HS-27A (cell line): ENCODE data around the gene SSH2.
"Not testable (repeated sequence)": the region's sequence is repeated elsewhere in the genome, so short reads cannot be mapped to it uniquely, and the experiment has no call there.

ENCODE experiments used
- DNase-seq: peaks from one replicate; pipeline ENCODE4 v3.0.0-alpha.2; 2012; ENCODE audit warnings: low read depth, missing footprints

The SSH2 gene

DNA sequence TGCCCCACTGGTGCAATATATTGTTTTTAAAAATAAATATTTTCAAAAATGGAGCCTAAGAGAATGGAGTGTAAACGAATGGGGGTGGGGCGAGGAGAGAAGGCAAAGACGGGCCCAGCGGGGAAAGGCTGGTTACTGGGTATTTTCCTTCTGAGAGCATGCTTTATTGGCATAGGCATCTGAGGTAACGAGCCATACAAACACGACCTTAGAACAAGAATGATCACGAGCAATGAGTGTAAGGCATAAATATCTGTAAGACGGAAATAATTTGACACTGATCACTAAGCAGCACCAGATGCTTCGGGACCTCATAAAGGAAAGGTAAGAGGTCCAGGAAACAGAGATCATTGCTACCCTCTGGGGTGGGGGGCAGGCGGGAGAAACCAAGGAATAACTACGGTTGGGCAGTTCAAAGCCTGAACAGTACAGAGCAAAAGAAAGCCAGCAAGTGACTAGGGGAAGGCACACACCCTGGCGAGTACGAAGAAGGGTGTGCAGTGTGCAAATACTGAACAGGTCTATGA, 959 bp downstream of the SSH2 start:
- no peak for DNase-seq

DNA sequence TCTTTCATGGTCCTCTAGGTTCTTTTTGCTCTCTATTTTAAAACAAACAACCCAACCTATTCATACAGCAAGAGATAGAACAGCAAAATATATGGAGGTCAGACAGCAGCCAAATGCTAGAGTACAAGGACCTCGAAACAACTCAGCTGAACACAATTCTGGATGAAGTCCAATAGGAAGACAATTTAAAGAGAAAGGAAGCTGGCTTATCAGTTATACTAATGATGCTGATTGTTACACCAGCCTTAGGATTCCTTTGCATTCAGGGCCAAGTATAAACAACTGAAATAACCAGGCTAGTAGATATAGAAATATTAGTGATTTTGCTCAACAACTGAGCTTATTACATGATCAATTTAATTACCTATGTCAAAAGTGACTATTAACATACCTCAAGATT, 2.5 kb downstream of the SSH2 start:
- no peak for DNase-seq

DNA sequence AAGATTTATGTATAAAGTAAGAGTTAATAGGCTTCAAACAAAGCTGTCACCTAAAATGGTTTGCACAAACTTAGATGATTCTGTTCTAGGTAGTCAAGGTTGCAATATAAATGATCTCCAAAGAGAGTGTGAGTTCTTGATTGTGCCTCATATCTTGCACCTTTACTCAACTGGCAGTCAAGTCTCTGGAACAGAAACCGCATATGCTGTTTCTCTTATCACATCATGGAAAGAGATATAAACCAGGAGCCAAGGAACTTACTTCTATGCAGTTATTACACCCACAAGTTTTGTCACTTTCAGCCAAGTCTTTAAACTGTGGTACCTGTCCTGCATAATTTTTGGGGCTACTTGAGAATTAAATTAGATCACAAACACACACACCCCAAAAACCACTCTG, 5.2 kb downstream of the SSH2 start:
- no peak for DNase-seq

DNA sequence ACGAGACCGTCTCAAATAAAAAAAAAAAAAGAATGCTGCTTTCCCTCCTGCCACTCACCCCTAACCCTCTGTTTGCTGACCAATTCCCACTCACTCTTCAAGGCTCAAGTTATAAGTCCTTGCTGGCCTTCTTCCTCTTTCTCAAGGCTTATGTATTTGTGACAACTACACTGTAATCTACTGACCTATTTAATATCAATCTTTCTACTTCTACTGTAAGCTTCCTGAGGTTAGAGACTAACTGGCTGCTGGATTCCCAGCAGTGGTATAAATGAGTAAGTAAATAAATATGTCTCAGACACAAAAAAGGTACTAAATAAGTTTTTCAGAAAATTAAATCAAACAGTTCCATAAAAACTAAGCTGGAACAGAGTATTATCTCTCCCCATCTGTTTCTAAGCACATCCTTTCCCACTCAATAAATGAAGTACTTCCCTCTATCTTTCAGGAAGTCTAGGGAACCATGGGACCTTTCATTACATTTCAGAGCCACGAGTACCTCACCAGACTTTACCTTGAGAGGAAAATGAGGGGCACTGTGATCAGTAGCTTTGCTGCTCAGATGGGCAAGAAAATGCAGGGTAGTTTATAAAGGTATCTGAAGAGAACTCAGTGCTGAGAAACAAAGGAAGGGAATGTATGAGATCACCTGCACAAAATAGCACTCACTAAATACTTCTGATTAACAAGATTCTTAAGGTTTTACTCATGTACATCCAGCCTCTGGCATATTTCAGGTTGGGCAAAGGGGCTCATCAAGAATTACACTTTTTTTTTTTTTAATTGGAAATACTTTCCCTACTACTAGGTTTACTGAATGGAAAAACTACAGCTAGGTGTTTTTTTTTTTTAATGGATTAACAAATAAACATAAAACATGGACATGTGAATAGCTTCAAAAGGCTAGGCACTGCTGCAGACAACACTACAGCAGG, 10.8 kb downstream of the SSH2 start:
- no peak for DNase-seq

DNA sequence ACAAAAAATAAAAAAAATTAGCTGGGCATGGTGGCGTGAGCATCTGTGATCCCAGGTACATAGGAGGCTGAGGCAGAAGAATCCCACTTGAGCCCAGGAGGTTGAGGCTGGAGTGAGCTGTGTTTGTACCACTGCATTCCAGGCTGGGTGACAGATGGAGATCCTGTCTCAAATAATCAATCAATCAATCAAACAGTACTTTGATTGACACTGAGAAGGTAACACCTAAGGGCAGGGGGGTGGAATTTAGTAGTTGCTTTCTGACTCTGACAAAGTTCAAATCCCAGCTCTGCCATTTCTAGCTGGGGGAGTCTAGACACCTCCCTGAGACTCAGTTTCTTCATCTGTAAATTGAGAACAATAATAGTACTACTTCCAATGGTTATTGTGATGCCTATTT, 12.0 kb downstream of the SSH2 start:
- DNase-seq: no peak

DNA sequence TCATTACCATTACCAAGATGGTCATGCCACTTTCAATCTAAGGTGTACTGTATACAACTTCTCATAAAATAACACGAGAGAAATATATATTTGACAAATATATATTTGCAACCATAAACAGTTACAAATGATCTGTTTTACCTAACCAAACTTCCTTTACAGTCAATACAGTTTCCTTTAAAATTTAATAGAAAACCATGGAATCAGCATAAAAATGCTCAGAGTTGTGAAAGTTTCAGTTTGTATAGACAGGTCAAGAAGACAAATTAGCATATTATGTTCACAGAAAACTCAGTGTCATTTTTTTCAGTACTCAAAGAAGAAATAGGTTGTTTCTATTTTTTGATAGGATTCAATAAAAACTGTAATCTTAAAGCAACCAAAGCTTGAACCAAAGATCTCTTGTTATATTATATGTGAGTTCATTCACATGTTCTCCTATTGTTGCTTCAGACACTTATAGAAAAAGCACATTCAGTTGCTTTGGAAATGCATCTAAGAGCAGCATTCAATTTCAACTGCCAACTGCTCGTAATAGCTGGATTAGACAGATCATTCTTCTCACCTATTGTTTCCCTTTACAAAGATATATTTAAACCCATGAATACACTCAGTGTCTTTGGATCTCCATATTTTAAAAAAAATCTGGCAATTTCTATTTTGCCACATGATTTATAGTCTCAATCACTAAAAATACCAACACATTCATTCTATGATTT, 15.1 kb downstream of the SSH2 start:
- no peak for DNase-seq

DNA sequence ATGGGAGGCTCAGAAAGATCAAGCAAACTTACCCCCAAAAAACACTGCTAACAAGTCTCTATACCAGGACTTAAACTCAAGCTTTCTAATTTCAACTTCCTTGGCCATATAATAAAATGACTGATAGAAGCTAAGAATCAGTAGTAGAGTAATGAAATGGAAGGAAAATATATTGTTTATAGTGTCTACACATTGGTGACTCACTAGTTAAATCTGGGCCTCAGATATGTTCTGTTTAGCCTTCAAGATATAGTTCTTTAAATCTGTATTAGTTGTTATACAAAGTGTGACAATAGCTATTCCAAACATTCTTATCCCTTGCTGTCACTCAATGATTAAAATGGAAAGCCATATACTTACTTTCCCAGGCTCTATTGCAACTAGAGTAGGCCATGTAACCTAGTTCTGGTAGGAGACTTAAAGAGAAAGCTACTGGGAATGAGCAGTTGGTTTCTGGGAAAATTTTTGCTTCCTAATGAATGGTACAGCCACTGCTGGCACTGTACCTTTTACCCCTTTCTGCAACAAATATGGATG, 18.3 kb downstream of the SSH2 start:
- DNase-seq: no peak

DNA sequence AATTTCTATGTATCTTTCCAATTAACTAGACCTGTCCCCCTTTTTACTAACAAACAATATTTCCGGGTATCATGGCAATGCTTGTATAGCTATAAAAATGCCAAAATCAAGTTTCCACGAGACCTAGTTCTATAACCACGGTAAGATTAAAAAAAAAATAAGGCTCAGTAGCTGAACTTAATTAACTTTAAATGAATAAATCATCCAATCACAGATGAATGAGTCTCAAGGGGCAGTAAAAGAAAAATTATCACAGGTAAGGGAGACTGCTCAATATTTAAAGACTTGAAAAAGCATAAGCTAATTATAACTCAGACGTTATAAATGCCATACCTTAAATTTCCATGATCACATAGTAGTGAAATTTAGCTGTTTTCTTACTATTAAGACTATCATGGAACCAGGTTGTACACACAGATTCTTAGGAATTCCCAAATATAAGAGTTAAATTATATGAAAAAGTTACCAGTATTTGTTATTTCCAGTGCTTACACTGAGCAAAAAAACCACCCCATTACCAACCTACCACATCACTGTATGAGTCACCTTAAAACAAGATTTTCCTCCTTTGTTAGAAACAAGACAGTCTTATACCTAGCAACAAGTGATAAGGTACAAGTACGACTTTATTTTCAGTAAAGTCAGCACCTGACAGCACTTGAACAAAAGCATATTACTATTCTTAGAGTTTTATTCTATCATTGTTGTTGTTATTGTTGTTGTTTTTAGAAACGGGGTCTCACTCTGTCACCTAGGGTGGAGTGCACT, 20.6 kb downstream of the SSH2 start:
- DNase-seq: no peak

DNA sequence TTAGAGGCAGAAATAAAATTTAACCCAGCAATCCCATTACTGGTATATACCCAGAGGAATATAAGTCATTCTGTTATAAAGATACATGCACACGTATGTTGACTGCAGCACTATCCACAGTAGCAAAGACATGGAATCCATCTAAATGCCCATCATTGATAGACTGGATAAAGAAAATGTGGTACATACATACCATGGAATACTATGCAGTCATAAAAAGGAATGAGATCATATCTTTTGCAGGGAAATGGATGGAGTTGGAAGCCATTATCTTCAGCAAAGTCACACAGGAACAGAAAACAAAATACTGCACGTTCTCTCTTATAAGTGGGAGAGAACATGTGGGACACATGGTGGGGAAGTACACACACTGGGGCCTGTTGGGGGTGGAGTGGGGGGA, 23.1 kb downstream of the SSH2 start:
- no peak for DNase-seq

DNA sequence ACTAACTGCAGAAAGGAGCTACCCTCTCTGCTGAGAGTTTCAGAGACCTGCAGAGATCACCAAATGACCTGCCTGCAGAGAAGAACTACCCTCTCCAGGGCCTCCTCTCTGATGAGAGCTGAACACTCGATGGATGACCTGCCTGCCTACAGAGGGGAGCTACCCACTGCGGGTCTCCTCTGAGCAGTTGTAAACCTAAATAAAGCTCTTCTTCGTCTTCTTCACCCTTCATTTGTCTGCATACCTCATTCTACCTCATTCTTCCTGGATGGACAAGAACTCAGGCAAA, 24.2 kb downstream of the SSH2 start:
- no peak for DNase-seq

DNA sequence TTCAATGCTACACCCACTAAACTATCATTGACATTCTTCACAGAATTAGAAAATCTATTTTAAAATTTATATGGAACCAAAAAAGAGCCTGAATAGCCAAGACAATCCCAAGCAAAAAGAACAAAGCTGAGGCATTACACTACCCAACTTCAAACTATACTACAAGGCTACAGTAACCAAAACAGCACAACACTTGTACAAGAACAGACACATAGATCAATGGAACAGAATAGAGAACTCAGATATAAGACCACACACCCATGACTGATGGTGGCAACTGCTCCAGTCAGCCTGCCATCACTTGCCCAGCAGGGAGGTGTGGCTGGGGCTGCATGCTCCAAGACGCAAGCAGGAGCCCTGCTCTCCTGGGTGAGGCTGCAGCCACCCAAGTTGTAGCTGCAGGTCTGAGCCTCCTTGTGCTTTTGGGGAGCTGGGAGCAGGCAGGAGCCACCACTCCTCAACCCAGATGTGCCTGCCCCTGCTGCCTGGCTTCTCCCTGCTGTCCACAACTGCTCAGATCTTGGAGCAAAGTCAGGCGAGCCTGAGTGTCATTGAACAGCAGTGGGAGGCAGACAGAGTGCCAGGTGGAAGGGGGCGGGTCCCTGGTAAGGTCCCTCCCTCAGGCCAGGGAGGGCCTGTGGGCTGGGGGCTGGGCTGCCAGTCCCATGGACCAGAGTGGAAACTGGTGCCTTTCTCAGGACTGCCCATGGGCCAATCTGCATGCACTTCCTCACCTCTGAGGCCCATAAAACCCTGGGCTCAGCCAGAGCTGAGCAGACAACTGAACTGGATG, 24.7 kb downstream of the SSH2 start:
- no peak for DNase-seq

DNA sequence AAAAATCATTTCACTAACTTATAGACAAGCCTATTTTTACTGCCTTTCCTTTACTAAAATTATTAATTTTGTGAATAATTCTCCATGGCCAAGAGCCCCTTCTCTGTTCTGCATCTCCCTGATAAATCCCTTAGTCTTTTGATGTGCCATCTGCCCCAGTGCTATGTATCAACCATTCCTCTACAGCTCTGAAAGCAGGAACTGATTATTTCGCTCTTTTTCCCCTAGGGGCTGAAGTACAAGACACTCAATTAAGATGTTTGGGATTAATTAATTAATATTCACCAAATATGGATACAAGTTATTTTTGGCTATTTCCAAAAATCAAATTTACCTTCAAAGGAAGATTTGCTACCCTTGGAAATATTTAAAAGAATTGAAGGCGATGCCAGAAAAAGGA, 26.6 kb downstream of the SSH2 start:
- DNase-seq: no peak

DNA sequence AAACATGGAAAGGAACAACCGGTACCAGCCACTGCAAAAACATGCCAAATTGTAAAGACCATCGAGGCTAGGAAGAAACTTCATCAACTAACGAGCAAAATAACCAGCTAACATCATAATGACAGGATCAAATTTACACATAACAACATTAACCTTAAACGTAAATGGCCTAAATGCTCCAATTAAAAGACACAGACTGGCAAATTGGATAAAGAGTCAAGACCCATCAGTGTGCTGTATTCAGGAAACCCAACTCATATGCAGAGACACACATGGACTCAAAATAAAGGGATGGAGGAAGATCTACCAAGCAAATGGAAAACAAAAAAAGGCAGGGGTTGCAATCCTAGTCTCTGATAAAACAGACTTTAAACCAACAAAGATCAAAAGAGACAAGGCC, 32.9 kb downstream of the SSH2 start:
- not testable (repeated sequence) for DNase-seq

DNA sequence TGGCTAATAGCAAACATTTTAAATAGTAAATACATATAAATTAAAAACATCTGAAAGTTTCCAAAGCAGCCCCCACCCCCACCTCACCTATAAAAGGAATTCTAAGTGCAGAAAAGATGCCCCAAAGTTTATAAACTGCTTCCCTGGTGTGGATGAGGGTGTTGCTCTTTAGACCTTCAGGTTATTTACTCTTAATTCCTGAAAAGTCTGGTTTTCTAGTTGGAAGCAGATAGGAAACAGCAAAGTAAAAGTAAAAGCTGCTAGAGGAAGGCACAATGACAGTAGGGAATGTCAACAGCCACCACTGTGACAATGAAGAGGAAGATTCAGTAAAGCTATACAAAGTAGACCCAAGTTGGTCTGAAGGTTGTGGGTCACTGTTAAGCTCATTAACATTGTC, 37.8 kb downstream of the SSH2 start:
- no peak for DNase-seq

DNA sequence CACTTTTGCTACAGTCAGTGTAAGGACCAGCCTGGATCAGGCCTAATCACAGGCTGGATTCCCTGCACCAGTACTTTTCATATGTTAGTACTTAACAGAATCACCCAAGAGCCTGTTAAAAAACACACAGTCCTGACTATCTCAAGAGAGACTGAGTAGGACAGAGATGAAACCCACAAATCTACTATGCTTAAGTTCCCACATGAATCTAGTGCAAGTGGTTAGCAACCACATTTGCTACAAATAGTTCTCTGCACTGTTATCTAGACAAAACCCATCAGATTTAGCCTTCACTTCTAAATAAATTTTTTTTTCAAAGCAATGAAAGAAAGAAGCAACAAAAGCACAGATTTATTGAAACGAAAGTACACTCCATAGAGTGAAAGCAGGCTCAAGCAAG, 38.9 kb downstream of the SSH2 start:
- no peak for DNase-seq

DNA sequence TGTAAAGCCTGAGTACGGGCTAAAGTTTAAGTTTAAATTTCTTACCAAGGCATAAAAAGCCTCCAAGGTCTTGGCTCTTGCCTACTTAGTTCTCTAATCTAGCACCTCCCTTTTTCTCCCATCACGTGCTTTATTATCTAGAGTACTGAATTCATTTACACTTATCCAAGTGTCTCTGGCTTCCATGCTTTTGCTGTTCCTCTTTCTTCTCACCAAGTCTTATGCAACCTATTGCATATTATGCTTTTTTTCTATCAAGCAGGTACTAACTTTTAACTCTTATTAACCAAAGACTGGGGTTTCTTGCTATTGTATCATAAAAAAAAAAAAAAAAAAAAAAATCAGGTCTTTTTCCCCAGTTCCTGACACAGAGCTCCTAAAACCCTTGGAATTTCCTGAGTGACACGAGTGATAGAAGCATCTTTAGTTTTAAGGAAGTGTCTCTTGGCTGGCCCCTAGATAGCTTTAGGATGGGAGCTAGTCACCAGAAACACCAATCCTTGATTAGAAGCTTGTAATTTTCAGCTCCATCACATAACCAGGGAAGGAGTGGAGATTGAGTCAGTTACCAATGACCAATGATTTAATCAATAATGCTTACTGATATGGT, 44.9 kb downstream of the SSH2 start:
- DNase-seq: no peak

DNA sequence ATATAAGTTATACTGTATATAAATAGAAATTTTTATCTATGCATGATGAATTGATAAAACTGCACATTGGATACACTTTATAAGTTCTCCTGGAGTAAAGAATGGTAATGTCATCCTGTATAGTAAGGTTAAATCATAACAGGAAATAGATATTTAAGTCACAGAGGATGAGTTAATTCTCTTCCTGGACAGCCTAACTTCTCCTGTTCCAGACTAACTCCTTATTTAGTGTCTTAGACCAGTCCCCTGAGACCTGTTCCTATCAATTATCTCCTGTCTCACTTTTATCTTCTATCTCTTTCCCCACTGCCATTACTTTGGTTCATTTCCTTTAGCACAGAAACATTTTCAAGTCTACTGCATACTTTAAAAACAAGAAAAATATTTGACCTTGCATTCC, 46.5 kb downstream of the SSH2 start:
- DNase-seq: no peak

DNA sequence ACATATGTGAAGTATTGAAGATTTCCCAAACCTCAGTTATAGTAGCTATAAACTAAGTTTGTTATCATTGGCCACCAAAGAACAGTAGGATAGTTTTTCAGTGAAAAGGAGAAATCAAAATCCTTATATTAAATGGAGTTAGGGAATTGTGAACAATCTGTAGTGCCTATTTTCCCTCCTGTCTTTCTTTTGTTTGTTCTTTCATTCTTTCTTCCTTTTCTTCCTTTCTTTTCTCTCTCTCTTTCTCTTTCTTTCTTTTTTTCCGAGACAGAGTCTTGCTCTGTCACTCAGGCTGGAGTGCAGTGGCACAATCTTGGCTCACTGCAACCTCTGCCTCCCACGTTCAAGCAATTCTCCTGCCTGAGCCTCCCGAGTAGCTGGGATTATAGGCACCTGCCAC, 48.8 kb downstream of the SSH2 start:
- DNase-seq: no peak

DNA sequence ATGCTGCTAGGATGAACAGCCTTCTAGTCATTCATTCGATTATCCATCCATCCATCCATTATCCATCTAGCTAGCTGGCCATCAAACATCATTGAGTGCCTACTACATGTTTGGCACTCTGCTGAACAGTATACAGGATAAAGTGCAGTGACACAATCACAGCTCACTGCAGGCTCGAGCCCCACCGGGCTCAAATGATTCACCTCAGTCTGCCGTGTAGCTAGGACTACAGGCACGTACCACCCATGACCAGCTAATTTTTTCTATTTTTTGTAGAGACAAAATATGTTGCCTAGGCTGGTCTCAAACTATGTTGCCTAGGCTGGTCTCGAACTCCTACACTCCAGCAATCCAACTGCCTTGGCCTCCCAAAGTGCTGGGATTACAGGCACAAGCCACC, 50.0 kb downstream of the SSH2 start:
- no peak for DNase-seq

DNA sequence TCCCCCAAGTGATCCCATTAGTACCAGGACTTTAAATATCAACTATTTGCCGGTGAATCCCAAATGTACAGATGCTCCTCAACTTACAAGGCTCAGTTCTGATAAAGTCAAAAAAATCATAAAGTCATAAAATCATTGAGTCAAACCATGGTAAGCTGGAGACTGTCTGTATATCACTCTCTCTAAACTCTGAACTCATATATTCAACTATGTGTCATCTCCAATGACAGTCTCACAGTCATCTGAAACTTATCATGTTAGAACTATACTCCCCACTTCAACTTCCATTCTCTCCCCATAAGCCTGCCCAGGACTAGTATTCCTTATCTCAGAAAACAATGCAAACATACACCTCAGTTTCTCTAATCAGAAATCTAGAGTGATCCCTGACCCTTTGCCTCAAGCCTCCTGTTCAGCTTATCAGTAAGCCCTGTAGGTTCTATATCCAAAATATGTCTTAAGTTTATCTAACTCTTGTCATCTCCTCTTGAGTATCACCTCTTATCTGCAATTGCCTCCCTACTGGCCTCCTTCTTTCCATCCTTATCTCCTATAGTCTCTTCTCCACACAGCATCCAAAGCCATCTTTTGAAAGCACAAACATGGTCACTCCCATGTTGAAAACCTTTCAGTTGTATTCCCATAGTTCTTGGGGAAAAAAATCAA, 55.0 kb downstream of the SSH2 start:
- no peak for DNase-seq

DNA sequence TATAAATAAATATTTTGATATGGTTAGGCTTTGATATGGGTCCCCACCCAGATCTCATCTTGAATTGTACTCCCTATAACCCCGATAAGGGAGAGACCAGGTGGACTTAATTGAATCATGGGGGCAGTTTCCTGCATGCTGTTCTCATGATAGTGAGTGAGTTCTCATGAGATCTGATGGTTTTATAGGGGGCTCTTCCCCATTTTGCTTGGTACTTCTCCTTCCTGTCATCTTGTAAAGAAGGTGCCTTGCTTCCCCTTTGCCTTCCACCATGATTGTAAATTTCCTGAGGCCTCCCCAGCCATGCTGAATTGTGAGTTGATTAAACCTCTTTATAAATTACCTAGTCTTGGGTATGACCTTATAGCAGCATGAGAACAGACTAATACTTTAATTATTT, 55.7 kb downstream of the SSH2 start:
- DNase-seq: not testable (repeated sequence)
